ENCODE data around the gene UGT1A9.

UGT1A9 gene

DNA sequence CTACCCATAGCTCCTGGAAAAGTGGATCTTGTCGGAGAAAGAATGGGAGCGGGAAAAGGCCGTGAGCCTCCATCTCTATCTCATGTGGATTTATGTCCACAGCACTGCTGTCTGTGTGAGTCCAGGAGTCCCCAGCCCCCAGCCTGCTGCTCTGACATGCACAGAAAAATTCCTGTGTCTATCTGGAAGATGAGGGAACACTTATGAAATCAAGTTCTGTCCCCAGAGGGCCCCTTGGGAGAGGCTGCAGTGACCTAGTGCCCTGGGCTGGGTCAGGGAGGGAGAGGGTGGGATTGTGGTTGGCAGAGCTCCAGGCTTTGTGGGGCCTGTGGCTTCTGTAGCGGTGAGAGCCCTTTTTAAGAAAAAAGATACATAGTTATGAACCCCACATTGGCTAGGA is 145.1 kb downstream of the UGT1A9 start:
- DNase-seq (ENCODE audit: low spot score): peak; percentile 31

DNA sequence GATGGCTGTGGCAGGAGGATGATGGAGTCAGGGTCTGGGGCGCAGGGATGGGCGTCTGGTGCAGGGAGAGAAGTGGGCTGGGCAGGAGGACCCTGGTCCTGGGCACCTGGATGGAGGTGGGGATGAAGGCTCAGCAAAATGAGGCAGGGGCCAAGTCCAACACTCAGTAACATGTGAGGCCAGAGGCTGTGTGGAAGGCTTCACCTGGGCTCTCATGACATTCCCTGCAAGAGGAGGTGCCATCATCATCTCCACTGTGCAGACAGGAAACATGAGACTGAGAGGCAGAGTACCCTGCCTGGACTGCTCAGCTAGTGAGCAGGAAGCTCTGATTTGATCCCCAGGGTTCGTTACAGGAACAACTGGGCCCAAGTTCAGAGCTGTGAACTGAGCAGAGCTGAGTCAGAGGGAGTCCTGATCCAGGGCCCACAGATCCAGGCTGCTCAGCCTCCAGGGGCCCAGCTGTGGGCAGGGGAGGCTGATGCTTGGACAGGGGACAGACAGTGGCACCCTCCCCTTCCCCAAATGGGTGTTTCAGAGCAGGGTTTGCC is 145.7 kb downstream of the UGT1A9 start:
- DNase-seq (ENCODE audit: low spot score): peak; percentile 41

DNA sequence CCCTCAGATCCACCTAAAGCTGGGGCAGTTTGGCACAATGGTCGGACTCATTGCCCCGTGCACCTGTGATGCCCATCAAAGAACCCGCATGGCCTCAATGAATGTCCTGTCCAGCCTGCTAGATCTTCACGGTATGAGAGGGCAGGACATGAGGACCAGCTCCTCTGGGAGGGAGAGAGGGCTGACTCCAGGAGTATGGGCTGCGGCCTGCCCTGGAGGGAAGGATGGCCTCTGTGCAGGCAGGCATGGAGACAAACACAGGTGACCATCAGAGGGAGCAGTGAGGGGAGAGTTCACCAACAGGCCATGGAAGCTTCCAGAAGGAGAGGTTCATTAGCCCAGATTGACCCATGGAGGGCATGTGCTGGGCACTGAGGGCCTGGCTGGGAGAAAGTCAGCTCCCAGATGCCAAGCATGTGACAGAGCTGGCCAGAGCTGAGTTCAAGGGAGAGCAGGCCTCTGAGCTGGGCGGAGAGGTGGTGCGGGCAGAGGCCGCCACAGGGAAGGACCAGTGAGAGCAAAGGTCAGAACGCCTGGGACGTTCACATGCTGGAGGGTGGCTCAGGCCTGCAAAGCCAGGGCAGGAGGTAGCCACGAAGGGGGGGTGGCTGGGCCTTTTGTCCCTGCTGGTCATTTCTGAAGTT is 146.4 kb downstream of the UGT1A9 start:
- peak; percentile 23 for DNase-seq (ENCODE audit: low spot score)

DNA sequence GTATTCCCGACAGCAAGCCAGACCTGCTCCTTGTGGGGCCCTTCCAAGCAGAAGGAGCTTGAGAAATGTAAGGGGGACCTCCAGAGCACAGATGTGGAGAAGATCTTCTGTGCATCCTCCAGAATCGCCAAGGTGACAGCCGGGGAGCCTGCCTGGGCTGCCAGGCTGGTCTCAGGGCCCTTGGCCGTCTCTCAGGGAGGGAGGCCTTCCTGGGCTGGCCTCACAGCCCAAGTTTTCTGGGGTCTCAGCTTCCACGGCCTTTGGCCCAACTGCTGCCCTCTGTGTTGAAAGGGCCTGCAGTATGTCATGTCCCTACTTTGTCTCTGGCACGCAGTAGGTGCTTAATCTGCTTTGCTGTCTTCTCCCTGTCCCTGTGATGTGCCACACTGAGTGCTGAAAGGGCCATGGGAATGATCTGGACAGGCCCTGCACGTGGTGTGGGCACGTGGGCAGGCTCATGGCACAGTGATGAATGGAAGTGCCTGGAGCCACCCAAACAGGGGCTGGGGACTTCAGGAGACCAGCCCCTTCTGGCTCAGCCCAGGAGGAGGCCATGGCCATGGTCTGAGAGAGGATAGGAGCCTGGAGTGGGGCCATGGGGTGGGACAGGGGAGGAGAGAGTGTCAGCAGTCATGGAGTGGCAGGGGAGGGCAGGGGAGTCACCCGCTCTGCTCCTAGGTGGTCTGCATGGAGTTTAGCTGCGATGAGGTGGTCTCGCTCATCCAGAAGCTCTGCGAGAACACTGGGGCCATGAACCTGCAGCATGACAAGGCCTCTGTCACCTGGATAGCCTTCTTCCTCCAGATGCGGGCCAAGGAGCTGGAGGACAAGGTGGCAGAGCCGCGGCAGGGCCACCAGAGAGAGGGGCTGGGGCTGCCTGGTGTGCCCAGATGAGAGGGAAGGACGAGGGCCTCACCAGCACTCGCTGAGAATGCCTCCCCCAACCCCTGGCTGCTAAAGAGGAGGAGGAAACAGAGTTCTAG is 147.2 kb downstream of the UGT1A9 start:
- peak; percentile 40 for DNase-seq (ENCODE audit: low spot score)

DNA sequence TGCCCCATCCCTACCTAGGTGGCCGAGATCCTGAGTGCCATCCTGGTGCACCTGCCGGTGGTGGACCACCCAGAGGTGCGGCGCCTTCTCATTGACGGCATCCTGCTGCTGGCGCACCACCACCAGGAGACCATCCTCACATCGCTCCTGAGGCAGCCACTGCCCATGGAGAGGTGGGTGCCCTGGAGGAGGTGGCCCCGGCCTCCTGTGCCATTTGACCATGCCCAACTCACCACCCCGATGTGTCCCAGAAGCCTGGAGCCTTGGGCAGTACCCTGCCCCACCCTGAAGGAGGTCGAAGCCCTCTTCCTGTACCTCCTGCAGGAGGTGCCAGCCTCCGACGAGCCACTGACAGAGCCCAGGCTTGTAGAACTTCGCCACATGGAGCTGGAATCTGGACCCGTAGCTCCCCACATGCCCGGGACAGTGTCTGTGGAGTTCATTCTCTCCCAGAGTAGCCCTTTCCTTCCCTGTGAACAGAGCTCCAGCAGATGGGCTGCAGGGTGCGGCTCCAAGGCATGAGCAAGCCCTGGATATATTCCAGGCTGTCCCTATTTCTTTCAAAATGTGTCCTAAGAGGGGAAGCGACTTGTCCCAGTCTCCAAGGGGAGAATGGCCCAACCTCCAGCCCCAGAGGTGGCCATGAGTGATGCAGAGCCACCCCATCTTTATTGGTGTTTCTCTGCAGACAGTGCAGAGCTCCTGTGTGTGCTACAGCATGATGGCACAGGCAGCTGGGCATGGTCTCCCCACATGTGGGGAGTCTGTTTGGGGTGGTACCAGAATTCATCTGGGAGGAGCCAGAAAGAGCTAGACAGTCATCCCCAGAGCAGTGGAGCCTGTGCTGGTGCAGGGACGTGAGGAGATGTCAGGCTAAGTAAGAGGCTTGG is 148.4 kb downstream of the UGT1A9 start:
- peak; percentile 31 for DNase-seq (ENCODE audit: low spot score)

DNA sequence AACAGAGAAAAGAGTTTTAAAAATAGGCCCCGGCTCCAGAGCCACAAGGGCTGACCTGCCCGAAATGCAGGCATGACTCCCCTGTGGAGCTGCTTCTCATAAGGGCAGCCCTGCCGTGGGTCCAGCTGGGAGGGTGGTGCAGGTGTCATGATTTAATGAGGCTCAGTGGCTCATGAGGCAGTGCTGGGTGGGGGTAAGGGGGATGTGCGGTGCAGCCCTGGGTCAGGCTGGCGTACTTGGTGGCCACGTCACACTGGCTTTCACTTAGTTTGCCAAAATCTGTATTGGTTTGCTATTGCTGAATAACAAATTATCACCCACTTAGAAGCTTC is 149.0 kb downstream of the UGT1A9 start:
- peak; percentile 15 for DNase-seq (ENCODE audit: low spot score)

DNA sequence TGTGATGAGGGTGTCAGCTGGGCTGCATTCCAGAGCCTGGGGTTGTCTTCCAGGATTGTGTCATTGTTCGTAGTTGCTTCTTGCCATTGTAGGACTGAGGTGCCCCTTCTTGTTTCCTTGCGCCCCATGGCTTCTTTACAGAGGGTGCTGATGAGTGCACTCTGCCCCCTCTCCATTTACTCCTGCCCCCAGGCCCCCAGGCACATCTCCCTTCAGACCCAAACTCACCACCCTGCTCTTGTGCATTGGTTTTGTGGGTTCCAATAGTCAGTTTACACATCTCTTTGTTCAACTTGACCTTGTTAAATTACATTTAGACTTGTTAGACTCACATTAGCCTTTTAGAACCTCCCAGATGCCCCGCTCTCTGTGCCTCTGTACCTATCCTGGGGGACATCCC is 149.5 kb downstream of the UGT1A9 start:
- DNase-seq (ENCODE audit: low spot score): no peak

DNA sequence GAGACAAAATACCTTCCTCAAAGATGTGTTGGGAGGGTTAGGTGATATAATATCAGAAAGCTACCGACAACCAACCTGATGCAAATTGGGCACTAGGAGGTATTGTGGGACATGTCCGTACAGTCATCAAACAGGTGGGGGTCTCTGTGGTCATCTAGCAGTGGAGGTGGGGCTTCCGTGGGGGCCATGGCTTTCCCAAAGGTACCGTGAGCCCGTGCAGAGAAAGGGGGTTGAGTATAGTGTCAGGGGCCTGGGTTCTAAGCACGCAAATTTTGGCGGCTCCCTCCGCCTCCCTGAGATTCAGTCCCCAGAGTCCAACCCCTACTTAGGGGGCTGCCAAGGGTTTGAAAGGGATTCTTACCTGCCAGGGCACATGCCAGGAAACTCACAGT is 150.0 kb downstream of the UGT1A9 start:
- peak; percentile 9 for DNase-seq (ENCODE audit: low spot score)

DNA sequence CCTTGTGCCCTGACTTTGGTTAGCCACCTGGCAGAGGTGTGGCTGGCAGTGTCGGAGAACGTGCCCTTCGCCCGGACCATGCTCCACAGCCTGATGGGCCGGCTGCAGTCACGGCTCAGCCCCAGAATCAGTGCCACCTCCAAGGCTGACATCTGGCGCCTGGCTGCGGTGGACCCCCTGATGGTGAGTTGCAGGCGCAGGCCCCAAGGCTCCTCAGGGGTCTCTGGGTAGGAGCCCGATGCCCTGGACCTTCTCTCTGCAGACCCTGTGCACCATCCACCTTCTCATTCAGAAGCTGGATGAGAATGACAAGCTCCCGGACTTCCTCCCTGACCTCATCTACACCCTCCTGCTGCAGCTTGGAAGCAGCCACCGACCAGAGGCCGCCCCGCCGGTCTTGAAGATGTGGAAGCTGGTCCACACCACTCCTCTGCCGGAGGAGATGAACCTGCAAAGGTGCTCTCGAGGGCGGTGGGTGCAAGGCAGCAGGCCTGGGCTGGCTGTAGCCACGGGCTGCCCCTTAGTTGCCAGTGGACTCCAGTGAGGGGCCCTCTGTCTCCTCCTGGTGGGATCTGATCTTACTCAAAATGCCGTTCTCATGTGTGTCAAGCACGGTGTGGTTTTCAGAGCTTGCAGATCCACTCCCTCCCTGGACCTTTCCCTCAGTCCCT is 150.5 kb downstream of the UGT1A9 start:
- DNase-seq (ENCODE audit: low spot score): peak; percentile 44
